ENCODE data around the gene METTL25B.

Gene METTL25B

DNA sequence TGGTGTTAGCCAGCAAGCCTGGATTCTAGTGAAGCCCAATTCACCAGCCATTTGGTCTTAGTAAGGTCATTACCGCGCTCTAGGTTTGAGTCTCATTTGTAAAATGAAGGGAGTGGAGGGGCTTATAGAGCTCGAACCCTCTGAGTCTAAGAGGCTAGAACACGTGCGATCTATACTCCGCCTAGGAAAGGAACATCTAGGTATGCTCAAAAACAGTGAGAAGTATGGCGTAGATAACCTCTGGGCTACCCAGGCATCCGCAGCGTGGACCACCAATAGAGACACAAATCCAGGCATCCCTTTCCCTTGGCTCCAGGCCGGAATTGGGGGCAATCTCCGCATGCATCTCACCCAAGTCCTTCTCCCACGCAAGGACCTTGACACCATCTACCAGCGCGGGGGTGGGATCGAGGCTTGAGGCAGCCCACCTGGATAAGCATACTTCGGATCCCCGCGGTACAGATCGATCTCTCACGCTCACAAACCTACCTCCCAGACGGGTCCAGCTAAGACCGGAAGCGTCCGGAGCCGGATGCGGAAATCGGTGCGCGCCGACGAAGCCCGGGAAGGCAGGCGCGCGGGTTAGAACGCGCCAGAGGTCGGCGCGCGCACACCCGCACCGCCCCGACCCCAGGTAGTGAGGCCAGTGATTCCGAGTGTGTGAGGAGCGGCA is at the start of gene METTL25B:
METTL25B (plus strand) TSS at position 544 of the 673 bp plus-strand sequence. CDS start 636 bp downstream, outside the sequence.
- DNase-seq (ENCODE audit: low read depth) = peak; percentile 89

DNA sequence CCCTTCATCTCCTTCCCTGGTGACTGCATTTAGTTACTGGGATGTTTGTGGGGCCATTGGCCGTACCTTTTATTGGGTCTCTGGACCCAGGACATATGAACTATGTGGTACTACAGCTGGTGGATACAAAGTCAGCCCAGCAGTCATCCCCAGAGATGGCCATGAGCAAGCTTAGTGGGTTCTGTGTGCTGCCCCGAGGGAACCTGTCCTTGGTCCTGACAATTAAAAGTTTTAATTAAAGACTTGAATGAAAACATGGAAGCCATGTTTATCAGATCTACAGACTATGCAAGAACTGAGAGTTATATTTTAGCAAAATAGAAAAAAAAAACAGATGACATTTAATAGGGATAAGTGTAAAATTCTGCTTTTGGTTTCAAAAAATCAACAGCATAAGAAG is 48.2 kb upstream of the METTL25B start:
- DNase-seq (ENCODE audit: low read depth) = no peak

DNA sequence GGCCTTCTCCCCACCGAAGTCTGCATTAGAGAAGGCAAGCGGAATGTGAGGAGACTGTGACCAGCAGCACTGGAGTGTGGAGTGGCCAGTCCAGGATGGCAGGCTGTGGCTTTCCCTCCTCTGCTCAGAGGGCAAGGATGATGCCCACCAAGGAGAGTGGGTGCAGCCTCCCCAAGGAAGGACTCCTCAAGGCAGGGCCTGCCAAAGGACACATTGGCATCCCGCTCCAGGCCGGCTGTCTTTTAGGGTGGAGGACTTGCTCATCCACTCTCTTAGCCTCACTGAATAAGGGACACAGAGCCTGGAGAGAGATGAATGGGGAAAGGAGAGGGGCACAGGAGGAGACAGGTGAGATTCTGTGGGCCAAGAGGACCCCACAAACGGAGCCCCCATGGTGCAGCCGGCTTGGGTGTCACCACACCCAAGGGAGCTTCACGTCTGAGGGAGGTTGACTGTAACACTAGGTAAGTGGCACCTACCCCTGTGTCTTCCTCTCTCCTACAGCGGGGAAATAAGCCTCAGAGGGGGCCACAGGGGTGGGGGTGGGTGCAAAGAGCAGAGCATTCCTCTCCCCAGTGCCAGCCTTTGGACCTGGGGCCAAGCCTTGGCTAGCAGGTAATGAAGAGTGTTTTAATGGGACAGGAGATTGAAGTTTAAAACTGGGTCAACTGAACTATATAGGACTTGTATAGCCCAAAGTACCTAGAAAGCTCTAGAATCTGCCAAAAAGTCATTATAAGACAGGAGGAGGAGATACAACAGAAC is 46.9 kb upstream of the METTL25B start:
- DNase-seq (ENCODE audit: low read depth) = no peak

DNA sequence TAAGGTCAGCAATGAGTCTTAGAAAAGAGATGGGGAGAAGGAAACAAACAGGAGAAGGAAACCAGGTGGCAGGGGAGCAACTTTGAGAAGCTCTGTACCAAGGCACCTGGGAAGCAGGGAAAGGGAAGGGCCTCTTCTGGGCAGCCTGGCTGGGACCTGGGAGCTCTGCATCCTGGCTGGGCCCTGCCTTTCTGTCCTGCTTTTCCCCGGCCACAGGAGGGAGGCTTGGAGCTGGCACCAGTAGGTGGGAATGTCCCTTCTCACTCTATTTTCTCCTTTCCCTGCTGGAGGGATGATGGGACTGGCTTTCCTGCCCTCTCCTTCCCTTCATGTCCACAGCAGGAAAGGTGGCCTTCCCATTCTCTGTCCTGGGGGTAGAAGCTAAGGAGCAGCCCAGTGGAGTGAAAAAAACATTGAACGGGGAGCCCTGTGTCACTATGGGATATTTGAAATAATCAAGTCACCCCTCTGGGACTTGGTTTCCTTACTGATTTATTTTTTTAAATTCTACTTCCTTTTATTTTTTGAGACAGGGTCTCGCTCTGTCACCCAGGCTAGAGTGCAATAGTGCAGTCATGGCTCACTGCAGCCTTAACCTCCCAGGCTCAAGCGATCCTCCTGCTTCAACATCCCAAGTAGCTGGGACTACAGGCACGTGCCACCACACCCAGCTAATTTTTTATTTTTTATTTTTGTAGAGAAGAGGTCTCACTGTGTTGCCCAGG is 45.9 kb upstream of the METTL25B start:
- no peak for DNase-seq (ENCODE audit: low read depth)

DNA sequence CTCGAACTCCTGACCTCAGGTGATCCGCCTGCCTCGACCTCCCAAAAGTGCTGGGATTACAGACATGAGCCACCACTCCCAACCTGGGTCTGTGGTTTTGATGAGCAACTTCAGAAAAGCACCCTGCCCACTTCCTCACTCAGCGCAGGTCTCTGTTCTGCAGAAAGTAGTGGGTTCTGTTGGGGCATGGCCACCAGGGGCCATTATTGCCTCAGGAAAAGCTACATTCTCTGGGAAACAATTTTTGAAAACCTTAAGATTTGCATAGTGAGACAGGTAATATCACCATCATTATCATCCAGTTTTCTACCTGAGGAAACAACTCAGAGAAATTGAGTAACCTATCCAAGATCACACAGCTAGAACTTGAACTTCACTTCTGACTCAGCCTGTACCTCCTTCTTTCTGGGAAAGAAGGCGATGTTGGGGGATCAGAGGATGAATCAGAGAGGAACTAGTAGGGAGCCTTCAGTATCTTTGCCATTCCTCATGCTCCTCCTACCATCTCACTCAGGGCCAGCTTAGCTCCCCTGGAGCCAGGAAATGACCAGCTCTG is 44.0 kb upstream of the METTL25B start:
- peak; percentile 84 for DNase-seq (ENCODE audit: low read depth)

DNA sequence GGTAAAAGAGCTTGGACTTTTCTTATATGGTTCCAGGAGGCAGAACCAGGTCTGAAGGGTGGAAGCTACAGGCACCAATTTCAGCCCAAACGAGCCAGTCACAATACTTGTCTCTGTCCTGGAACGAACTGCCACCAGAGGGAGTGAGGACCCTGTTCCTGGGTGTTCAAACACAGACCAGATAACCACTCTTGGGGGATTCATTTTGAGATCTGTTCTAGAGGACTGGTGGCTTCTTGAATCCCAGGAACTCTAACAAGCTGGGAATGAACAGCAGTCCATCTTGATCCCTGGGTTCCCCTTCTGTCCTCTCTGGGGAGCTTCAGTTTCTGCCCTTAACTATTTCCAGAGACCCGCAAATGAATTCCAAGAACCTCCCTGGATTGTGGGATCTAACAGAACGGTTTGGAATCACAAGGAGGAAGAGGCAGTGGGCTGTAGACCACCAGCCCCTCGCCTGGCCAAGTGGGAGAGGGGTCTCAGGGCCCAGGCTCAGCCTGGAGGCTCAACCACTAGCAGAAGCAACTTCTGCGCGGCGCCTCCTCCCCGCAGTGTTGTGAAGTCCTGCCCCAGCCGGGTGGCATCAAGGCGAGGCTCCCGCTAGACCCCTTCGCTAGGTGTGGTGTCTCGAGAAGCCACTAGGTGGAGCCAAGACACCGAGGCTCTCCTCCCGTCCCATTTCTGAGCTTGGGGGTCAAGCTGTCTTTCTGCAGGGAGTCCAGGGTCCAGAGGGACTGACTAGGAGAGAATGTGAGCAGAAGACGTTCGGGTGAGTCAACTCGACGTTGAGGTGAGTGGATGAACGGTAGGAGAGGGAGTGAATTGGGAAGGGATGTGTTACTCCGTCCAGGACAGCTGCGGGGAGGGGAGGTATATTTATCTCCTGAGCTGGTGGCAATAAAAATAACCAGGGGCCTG is 39.0 kb upstream of the METTL25B start:
- peak; percentile 90 for DNase-seq (ENCODE audit: low read depth)

DNA sequence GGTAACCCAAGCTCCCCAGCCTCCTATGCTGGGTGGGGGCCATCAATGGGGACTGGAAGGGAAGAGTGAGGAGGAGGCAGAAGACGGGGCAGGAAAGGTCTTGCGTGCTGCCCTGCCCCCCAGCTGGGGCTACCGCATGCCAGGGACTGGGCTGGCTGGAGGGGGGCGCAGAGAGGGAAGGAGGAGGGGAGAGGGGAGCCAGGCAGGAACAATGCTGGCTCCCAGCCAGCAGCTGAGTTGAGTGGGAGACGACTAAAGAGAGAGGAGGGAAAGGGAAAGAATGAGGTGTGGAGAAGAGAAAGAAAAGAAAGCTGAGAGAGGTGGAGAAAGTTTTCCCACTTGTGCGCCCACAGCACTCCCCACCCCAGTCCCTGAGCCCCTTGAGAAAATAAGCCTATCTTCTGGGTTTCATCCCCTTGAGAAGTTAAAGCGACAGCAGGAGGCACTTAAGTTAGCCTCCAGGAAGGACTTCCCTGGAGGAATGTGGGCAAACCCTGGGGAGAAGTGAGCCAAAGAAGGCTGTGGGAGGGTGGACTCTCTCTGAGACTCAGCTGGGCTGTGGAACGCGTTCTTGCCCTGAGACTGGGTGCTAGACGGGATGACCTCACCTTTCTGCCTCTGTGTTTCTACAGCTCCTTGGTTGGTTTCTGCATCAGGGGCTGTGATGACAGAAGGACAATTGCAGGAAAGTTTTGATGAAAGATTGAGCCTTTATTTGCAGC is 38.2 kb upstream of the METTL25B start:
- no peak for DNase-seq (ENCODE audit: low read depth)

DNA sequence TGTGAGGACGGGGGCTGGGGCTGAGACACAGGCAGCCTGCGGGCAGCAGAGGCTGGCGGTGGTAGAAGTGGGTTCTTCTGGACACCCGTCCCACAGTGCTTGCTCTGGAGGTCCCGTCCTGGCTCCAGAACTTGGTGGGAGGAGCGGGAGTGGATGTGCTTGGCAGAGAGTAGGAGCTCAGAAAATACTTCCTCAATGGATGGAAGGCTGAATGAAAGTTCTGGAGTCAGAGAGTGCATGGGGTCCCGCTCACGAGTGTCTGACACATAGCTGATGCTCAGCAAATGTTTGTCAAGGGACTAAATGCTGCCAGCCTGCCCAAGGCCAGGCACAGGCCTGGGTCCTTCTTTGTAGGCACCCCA is 37.6 kb upstream of the METTL25B start:
- DNase-seq (ENCODE audit: low read depth) = no peak

DNA sequence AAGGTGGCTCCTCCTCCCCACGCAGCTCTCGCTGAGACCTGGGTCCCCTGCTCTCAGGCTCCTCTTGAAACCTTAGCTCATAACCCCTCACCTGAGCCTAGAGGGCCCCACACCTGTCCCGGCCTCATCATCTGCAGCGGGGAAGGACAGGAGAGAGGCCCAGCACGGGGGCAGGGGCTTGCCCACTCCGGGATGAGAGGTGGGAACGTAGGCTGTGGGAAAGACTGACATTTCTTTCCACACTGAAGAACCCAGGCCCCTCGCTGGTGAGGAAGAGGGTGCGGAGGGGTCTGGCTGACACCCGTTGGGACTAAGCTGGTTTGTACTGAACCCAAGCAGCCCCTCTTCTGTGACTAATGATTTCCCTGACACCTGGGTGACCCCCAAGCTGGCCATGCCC is 37.1 kb upstream of the METTL25B start:
- DNase-seq (ENCODE audit: low read depth) = no peak

DNA sequence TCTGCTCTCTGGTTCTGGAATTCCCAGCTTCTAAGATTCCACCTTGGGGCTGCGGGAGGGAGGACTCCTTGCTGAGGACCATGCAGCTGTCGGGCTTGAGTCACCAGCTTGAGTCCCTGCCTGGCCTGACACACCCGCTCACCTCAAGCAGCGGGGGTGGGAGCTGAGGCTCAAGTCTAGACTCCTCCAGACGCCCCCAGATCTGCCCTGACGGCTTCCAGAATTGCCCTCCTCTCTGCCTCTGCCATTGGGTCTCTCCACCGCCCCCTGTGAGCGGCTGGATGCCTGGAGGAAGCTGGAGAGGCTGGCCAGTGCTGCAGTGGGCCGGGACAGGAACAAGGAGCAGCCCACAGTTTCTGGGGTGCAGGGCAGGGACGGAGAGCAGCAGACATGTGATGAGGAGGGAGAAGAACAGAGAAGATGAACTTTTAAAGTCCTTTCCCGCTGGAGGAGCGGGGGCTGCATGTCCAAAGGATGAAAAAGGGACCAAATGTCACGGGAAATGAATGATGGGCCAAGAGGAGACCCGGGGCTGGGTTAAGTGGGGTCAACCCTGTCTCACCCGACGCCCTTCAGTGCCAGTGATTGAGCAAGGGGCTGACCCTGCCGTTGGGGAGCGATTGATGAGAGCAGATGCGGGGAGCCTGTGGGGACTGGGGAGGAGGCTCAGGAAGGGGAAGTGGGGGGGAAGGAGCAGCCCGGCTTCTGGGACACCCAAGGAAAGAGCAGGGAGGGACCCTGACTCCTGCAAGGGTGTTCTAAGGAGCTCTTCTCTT is 36.4 kb upstream of the METTL25B start:
- peak; percentile 68 for DNase-seq (ENCODE audit: low read depth)

DNA sequence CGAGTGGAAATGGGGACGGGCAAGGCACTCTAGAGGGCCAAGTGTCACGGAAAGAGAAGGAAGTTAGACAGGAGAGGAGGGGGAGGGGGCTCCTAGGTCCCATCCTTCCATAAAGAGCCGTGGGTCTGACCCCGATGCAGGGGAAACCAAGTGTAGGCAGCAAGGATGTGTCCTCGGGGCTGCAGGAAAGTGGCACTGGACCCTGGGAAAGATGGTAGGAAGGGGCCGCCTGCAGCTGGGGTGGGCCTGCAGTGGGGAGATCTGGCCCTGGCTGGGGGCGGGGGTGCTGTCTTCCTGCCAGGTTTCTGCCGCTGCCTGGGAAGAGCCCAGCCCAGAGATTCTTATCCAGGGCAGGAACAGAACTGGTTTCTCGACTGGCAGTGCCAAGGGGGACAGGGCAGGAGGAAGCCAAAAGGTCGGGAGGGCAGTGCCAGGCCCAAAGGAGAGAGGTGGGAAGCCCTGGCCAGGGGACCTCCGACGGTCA is 35.8 kb upstream of the METTL25B start:
- DNase-seq (ENCODE audit: low read depth) = no peak

DNA sequence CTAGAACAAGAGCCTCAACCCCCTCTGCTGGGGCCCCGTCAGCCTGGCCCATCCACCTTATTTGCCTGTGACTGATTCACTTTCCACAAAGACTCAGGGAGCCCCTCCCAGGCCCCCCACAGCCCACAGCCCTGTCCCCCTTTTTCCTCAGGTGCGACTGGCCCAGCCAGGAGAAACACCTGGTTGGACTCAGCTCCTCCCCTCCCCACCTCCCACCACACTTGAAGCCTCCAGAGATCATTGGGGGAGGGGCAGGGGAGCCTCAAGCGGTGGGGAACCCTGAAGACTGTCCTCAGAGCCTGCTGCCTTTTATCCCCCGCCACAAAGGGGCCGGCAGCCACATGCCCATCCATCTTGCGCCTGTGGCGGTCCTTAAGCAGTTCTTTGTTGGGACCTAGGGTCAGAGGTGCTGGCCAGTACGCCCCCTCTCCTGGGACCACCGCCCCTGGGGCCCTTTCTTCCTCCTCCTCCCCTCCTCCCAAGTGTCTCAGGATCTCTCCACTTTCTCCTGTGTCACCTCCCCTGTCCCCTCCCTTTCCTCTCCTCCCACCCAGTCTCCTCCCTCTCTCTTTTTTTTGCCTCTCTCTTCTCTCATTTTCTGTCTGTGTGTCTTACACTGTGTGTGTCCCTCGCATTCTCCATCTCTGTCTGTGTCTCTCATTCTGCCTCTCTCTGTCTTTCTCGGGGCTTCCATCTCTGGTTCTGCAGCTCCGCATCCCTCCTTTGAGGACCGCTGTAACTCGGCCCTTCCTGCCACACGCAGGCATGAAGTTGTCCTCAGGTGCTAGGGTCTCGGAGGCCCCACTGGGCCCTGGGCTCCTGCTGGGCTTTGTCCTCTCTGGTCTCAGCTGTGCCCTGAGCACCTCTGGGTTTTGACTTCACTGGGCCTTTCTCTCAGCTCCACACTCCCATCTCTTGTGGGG is 35.1 kb upstream of the METTL25B start:
- no peak for DNase-seq (ENCODE audit: low read depth)

DNA sequence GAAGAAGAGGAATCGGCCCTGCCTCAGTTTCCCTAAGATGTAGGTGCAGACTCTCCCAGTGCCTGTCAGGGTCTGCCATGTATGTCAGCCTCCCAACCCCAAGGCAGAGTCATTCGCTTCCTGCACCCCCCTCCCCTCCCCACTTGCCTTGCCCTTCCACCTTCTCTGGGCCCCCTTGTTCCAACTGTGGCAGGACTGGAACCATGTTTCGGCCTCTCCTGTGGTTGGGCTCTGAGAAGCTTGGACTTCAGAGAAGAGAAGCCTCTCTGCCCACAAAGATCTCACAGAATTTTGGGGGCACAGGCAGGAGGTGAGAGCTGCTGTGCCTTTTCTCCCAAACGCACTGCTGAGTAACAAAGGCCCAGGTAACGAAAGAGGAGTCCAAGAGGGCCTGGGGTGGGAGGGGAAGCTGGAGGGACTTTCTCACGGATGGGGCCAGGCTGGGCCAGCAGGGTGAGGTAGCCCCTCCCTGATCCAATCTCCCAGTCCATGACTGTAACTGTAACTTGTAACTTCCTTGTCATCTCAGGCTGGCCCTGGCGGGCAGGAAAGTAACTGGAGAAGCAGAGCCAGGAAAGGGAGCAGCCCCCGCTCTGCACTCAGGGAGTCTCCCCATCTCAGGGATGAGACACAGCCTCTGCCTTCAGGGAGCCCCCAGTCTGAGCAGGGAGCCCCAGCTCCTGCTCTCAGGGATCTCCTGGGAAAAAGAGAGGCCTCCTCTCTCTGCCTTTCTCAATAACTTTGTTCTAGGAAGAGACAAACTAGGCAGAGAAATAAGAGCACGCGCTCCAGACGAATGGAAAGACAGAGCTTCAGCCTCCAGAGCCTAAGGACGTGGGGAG is 34.2 kb upstream of the METTL25B start:
- no peak for DNase-seq (ENCODE audit: low read depth)

DNA sequence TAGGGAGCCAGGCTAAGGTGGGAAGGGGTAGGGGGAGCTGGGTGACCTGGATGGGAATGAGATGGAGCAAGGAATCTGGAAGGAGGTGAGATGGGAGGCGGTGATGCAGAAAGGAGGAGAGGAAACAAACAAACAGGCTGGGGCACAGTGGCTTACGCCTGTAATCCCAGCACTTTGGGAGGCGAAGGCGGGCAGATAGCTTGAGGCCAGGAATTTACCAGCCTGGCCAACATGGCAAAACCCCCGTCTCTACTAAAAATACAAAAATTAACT is 33.6 kb upstream of the METTL25B start:
- no peak for DNase-seq (ENCODE audit: low read depth)

DNA sequence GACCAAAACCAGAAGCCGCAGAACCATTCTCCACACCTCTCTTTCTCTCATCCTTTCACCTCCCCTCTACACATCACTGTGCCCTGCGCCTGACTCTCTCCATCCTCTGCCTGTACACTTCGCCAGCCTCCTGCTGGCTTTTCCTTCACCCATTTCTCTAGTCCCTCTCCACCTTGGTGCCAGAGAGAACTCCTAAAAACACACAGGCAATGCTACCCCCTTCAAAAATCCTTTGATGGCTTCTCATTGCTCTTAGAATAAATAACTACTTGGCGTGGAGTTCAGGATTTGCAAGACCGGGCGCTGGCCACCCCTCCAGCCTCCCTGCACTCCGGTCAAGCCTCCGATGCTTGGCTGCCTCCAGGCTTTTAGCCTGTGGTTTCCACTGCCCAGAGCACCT is 31.5 kb upstream of the METTL25B start:
- no peak for DNase-seq (ENCODE audit: low read depth)

DNA sequence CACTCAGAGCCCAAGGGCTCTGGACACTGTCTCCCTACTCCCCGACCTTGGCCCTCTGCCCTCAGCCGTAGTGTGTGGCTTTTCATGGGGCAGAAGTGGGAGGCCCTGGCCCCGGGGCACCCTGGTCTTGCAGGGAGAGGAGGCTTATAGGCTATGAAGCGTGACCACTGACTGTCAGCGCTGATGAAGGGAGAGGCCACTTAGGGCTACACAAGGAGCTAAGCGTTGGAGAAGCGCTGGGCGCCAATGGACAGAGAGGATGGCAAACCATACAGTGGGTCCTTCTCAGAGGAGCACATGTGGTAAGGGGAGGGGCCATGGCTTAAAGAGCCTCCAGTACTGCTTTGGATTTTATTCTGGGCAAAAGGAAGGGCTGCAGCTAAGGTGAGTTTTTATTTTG is 30.8 kb upstream of the METTL25B start:
- no peak for DNase-seq (ENCODE audit: low read depth)

DNA sequence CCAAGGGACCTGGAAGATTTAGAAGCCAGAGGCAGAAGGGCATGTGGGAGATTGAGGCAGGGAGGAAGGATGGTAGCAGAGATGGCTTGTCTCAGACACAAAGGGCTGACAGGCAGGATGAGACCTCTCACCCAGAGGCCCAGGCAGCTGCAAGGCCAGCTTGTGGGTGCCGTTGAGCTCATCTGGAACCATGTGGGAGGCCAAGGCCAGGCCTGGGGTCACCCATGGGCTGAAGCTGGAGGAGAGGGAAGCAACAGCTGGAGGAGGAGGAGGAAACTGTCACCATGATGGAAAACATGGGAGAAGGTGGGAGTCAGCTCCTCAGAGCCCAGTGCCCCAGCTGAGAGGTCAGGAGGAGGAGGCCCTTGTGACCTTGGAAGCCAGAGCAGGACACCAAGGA is 29.3 kb upstream of the METTL25B start:
- DNase-seq (ENCODE audit: low read depth) = no peak

Measured in ELR (cell line).